NCI-H1092 treated with DMSO at 0.1 percent for 48 hours (cell line): ENCODE results near the gene HSFX3.
"Not testable (repeated sequence)": the region's sequence is repeated elsewhere in the genome, so short reads cannot be mapped to it uniquely, and the experiment has no call there.

Source experiments
- DNase-seq: peaks from one replicate; lab custom pipeline; 2025; lab: John Stamatoyannopoulos, UW

The HSFX3 gene, protein sequence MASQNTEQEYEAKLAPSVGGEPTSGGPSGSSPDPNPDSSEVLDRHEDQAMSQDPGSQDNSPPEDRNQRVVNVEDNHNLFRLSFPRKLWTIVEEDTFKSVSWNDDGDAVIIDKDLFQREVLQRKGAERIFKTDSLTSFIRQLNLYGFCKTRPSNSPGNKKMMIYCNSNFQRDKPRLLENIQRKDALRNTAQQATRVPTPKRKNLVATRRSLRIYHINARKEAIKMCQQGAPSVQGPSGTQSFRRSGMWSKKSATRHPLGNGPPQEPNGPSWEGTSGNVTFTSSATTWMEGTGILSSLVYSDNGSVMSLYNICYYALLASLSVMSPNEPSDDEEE

GRCh38 chrX:149549701-149550100 lies at the start of gene HSFX3:
Gene HSFX3, minus strand, starts transcription at chrX:149549924. Its CDS starts 72 bp downstream, at chrX:149549852.
- DNase-seq: not testable (repeated sequence)

- DNase-seq: not testable (repeated sequence)
These were observed 48.9 kb upstream of the HSFX3 start for GRCh38 chrX:149598603-149599002.

DNA sequence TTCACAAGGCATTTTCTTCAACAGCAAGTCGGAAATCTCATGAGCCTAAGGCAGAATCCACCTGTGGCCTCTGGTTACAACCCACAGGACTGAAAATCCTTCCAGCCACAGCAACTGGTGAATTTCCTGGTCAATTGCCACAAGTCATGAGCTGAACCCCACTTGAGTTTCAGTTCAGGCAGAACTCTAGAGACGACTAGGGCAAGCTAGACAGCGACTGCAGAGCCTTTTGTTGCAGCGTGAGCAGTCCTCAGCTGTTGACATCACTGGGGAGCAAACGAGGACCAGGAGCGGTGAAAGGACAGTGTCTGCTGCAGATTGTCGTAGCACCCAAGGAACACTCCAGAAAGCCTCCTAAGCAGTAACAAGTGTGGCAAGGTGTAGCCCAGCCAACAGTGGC lies 46.2 kb upstream of the HSFX3 start:
- not testable (repeated sequence) for DNase-seq

- DNase-seq: not testable (repeated sequence)
These were observed 45.5 kb upstream of the HSFX3 start, which contains the start of gene HSFX2 for GRCh38 chrX:149595214-149595613. Gene HSFX2, minus strand, starts transcription at chrX:149595314. Its CDS starts 614 bp downstream, at chrX:149594700.

DNA sequence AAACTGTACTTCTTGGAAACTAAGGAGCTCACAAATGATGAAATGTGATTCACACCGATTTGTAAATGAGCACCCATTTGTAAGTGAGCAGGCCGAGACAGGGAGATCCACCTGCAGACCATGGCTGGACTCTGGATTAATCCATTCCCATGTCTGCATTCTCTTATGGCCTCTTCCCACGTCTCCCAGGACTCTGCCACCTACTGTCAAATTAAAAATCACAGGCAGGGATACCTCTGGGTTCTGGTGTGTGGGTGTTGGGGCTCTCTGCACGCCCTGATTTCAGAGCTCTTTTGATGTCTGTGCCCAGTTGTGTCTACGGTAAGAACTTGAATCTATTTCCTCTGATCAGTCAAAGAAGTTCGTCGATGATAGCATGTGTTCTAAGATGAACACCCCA lies 41.3 kb upstream of the HSFX3 start:
- not testable (repeated sequence) for DNase-seq

- DNase-seq: not testable (repeated sequence)
These were observed 37.6 kb upstream of the HSFX3 start, which contains the start of gene MAGEA9B for GRCh38 chrX:149587359-149587758. Gene MAGEA9B, minus strand, starts transcription at chrX:149587459. Its CDS starts 4,280 bp downstream, at chrX:149583179.

DNA sequence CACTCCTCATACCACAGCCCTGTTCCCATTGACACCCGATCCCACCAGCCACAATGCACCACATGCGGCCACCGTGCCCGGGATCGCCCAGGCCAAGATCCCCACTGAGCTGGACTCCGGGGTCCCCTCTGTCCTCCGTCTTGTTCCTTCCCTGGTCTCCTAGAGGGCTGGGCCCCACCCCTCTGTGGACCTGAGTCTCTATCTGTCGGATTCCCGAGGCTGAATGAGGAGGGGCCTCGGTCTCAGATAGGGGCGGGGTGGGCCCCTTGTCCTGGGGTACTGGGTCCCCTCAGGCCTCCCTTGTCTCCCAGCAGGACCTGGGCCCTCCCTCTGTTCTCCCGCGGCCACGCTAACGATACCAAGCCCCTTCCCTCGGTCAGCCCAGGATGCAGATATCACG lies 35.9 kb upstream of the HSFX3 start:
- not testable (repeated sequence) for DNase-seq

DNA sequence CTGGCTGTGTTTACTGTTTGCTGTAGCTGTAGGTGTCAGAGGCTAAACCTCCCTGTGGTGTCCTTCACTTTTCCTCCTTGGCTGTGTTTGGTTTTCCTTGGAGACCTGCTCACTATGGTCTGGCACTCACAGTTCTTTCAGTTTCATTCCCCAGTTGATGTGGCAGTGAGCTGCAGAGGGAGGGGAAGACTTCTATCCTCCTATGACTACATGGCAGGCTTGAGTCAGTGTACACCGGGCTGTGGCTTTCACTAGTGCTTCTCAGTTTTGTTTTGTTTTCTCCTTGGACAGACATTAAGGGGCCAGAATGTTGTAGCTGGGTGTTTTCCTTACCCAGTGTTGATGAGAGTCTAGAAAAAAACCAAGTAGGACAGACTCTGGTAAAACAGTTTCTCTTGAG lies 23.7 kb upstream of the HSFX3 start:
- not testable (repeated sequence) for DNase-seq

- no peak for DNase-seq
These were observed 23.0 kb upstream of the HSFX3 start for GRCh38 chrX:149572743-149573142.

DNA sequence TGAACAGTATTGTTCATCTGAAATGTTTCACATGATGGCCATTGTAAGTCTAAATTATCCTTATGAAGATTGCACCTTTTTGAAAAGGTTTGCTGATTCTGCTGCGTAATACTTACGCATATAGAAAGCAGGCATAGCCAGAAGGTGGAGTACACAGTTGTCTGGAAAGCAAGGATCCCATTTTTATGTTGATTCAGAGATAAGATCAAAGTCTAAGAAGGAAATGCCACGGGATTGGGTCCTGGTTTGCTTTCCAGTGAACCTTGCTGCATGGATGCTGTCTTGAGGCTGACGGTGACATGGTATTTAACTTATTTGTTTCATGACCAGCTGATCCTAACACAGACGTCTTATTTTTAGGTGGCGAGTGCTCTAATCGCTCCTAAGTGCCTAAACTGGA lies 22.0 kb upstream of the HSFX3 start:
- no peak for DNase-seq

GRCh38 chrX:149570668-149571067 lies 20.9 kb upstream of the HSFX3 start:
- DNase-seq: no peak

GRCh38 chrX:149569770-149570169 lies 20.0 kb upstream of the HSFX3 start:
- DNase-seq: no peak

DNA sequence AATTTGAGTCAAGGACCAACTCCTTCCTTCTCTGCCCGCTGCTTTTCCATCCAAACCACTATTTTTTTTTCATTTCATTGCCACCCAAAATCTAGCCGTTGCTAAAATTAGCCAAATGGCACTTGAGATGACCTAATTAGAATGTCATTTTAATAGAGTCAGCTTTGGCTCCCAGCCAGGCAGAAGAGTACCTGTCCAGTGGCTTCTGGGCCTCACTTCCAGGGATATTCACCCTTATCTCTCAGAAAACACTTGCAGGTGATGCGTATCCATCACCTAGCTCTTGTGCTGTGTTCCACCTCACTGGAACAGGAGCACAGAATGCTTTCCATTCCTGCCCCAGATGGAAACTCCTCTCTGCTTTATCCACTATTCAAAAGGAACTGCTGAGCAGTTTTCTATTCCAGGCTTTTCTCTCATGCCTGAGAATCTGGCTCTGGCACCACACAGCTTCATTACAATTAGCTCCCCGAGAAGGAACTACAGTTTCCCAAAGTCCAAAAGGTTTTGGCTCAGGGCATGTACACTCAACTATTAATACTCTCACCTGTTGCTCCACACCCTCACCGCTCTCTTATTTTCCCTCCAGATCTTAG lies 19.1 kb upstream of the HSFX3 start:
- no peak for DNase-seq

GRCh38 chrX:149567621-149568417 lies 18.1 kb upstream of the HSFX3 start:
- DNase-seq: no peak

DNA sequence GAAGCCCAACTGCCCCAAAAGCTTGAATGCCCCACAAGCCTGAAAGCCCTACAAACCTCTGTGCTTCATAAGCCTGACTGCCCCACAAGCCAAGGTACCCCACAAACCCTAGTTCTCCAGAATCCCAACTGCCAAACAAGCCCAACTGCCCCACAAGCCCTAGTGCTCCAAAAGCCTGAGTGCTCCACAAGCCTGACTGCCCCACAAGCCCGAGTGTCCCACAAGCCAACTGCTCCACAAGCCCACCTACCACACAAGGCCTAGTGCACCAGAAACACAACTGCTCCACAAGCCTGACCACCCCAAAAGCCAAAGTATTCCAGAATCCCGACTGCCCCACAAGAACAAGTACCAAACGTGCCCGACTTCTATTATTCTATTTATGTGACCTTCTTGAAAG lies 13.6 kb upstream of the HSFX3 start:
- no peak for DNase-seq

DNA sequence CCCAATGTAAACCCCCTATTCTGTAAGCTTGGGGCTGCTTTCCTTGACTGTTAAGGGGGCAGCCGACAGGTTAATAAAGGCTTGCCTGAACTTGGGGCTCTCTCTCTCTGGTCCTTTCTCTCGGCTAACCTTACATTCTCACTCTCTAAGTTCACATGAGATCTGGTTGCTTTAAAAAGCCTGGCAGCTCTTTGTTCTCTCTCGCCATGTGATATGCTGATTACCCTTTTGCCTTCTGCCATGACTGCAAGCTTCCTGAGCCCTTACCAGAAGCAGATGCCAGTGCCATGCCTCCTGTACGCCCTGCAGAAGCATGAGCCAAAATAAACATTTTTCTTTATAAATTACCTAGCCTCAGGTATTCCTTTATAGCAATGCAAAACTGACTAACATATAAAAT lies 5.5 kb upstream of the HSFX3 start:
- DNase-seq: not testable (repeated sequence)

DNA sequence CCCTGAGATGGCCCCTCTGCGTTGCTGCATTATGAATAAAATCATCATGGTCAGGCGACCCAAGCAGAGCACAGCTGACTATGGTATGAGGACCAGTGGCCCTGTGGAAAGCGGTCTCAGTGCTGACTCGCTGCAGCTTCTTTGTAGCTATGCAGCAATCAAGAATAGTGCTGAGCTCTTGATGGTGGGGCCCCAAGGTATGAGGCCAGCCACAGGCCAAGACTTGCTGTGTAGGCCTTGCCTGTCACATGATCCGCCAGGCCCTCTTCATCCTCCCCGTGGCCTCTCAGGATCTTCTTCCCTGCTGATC lies 2.2 kb upstream of the HSFX3 start:
- not testable (repeated sequence) for DNase-seq

- not testable (repeated sequence) for DNase-seq
These were observed 1.7 kb upstream of the HSFX3 start for GRCh38 chrX:149551245-149551938.

DNA sequence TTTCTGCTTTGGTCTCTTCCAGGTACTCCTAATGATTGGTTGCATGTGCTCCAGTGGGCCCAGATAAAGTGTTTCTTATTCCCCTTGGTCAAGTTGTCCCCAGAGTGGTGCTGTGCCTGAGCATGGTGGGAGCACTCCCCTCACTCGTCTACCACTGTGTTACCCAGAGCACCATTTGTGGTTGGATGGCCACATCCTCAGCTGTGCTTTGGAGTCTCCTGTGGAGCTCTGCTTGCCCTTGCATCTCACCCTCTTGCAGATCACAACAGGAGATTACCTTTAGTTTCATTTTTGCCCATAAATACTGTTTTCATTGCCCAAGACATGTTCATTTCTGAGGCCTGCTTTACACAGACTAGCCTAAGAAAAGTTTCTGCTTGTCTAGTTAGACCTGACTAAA lies 730 bp upstream of the HSFX3 start:
- DNase-seq: not testable (repeated sequence)

- DNase-seq: not testable (repeated sequence)
These were observed 1.9 kb downstream of the HSFX3 start for GRCh38 chrX:149547782-149548181.

DNA sequence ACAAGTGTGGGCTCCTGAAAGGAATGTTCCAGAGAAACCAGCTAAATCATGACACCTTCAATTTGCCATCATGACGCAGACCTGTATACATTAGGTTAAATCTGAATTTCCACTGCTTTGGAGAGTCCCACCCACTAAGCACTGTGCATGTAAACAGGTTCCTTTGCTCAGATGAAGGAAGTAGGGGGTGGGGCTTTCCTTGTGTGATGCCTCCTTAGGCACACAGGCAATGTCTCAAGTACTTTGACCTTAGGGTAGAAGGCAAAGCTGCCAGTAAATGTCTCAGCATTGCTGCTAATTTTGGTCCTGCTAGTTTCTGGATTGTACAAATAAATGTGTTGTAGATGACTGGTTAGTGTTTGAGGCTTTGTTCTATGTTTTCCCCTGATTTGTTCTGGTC lies 2.8 kb downstream of the HSFX3 start:
- DNase-seq: not testable (repeated sequence)
